Activated CD8-positive, alpha-beta memory T cell treated with anti-CD3 and anti-CD28 coated beads for 4 hours (primary cell): ENCODE results near the gene POLK.
A peak's percentile ranks its signal among the peaks of the same experiment; 100 is the strongest.
"Not testable (repeated sequence)": the region's sequence is repeated elsewhere in the genome, so short reads cannot be mapped to it uniquely, and the experiment has no call there.

Experiments used
- DNase-seq, 2 donors: peaks; one replicate each; pipeline ENCODE4 v3.0.0-alpha.2; 2020; ENCODE audit warnings: low read depth in 2 of 2

POLK gene

DNA sequence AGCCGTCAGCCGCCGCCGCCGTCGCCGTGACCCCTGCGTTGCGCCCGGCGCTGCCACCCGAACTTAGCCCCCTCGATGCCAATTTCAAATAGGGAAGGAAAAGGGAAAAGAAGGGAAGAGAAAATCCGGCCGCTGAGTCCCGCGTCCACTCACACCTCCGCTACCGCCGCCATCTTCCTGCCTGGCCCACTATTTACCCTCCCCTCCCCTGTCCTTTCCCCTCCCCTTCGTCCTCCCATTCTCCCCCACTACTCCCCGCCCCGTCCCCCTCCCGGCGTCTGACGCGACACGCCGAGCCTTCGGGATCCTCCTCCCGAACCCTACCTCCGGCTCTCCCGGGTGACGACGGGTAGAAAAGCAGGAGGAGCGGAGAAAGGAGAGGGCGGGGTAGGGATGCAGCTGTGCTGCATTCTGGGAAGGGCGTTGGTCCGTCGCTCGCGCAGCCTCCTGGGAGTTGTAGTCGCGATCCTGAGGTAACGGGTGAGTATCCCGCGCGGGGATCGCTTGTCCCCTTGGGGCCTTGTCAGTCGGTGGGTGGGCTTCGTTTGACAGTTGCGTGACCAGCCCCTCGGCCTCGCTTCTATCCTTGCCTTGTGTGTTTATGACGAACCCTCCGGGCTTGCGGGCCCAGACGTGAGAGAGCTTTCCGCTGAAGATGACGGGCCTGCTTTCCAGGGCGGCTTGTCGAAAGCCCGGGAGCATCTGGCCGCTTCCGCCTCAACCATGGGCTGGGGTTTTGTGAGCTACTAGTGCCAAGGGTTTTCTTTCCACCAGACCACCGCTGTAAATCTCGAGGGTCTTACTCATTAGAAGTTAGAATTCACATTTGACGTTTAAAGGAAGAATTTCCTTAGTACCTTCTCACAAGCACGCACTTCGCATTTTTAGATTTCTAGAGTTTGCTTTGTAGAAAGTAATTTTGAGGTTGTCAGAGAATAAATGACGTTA is at the start of gene POLK, which contains the start of gene CERT1:
TSS of gene POLK (plus strand) at position 457 of the 948 bp plus-strand sequence.
TSS of gene CERT1 (minus strand) at position 195 of the 948 bp plus-strand sequence. CDS start 422 bp downstream, outside the sequence.
- peak; percentile 86 to 92 for DNase-seq

DNA sequence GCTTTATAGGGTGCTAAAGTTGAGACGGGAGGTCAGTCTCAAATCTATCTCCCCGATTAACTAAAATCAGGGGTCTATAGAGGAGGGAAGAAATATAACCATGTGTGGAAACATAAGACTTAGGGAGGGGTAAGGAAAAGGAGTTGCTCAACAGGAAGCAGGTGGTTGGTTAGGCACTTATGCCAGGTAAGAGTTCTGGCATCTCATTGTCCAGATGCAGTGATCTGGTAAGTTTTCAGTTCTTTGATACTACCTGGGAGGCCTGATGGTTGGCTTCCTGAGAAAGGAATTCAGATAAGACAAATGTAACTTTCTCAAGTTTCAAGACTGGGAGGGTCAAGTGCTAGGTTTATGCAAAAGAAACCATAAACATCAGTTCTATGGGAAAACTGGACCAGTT is 48.0 kb upstream of the POLK start:
- DNase-seq, result no peak

DNA sequence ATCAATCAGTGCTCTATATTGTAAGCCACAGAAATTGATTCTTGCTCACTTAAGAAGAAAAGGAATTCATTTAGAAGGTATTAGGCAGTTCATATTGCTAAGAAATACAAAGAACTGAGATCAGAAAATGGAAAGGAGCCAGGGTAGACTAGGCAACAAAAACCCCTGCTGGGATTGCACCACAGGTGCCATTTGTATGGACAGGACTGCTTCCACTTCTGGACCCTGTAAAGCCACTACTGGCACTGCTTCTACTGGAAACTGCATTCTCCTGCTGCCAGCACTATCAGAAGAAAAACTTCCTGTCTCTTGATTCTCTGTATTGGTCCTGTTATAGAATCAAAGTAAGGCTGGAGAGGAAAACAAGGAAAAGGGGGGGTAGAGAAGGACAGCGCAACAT is 46.2 kb upstream of the POLK start:
- DNase-seq, result no peak

GRCh38 chr5:75466006-75466716 is 45.5 kb upstream of the POLK start:
- no peak for DNase-seq

- DNase-seq, result no peak
Measured at GRCh38 chr5:75468593-75468992, 43.1 kb upstream of the POLK start.

DNA sequence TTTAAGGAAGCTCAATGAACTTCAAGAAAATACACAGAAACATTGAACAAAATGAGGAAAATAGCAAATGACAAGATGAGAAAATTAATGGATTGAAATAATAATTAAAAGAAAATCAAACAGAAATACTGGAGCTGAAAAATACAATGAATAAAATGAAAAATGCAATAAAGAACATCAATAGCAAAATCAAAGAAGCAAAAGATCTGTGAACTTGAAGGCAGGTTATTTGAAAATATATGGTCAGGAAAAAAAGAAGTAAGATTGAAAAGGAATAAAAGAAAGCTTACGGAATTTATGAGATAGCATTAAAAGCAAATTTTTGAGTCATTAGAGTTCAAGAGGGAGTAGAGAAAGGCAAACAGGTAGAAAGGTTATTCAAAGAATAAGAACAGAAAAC is 42.7 kb upstream of the POLK start:
- DNase-seq, result no peak

GRCh38 chr5:75471193-75471592 is 40.5 kb upstream of the POLK start:
- no peak for DNase-seq

DNA sequence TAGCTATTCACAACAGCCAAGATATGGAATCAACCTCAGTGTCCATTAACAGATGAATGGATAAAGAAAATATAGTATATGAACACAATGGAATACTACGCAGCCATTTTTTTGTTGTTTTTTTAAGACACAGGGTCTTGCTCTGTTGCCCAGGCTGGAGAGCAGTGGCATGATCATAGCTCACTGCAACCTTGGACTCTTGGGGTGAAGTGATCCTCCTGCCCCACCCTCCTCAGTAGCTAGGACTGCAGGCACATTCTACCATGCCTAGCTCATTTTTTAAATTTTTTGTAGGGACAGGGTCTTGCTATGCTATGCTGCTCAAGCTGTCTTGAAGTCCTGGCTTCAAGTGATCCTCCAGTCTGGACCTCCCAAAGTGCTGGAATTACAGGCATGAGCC is 38.7 kb upstream of the POLK start:
- DNase-seq, result no peak

DNA sequence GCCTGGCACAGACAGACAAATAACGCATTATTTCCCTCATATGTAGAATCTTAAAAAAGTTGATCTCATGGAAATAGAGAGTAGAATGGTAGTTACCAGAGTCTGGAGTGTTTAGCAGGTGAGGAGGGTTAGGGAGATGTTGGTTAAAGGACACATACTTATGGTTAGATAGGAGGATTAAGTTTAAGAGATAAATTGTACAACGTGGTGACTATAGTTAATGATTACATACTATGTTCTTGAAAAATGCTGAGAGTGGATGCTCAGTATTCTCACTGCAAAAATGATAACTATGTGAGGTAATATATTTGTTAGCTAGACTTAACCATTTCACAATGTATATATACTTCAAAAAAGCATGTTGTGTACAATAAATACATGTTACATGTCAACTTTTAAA is 38.2 kb upstream of the POLK start:
- no peak for DNase-seq

GRCh38 chr5:75475364-75475763 is 36.3 kb upstream of the POLK start:
- no peak for DNase-seq

DNA sequence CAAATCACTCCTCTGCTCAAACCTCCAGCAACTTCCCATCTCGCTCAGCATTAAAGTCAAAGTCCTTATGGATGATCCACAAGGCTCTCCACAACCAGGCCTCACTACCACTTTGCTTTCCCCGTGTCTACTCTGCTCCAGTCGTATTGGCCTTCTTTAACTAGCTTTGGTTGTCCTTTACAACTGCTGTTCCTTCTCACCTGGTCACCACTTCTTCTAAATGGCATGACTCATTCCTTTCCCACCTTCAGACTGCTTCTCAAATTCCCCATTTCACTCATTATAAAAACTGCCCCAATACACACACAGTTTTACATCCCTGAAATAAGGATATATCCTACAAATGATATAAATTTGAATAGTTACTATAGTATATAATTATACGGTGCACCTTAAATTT is 30.7 kb upstream of the POLK start:
- no peak for DNase-seq

- no peak for DNase-seq
Measured at GRCh38 chr5:75482482-75482881, 29.2 kb upstream of the POLK start.

GRCh38 chr5:75484605-75485004 is 27.1 kb upstream of the POLK start:
- DNase-seq, result no peak

- not testable (repeated sequence) for DNase-seq
Measured at GRCh38 chr5:75489847-75490246, 21.8 kb upstream of the POLK start.

- no peak for DNase-seq
Measured at GRCh38 chr5:75491621-75492020, 20.1 kb upstream of the POLK start.

- no peak for DNase-seq
Measured at GRCh38 chr5:75496026-75496425, 15.7 kb upstream of the POLK start.

- no peak for DNase-seq
Measured at GRCh38 chr5:75498208-75498777, 13.4 kb upstream of the POLK start.

DNA sequence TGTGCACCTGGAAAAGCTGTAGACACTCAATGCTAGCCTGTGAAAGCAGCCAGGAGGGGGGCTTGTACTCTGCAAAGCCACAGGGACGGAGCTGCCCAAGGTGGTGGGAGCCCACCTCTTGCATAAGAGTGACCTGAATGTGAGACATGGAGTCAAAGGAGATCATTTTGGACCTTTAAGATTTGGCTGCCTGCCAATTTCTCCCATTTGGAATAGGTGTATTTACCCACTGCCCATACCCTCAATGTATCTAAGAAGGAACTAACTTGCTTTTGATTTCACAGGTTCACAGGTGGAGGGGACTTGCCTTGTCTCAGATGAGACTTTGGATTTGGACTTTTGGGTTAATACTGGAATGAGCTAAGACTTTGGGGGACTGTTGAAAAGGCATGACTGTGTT is 12.8 kb upstream of the POLK start:
- not testable (repeated sequence) for DNase-seq

DNA sequence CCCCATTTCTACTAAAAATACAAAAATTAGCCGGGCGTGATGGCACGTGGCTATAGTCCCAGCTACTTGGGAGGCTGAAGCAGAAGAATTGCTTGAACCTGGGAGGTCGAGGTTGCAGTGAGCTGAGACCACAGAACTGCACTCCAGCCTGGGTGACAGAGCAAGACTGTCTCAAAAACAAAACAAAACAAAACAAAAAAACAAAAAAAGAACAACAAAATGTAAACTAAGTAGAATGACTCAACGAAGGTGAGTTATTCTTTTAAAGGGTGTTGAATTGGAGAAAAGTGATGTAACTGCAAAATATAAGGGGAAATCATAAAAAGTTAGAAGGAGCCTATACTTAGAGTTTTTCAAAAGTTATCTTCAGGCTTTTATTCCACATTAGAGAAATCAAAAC is 6.6 kb upstream of the POLK start:
- DNase-seq, result not testable (repeated sequence)

- no peak for DNase-seq
Measured at GRCh38 chr5:75507841-75508240, 3.9 kb upstream of the POLK start.

GRCh38 chr5:75509546-75509945 is 2.1 kb upstream of the POLK start:
- DNase-seq, result no peak

DNA sequence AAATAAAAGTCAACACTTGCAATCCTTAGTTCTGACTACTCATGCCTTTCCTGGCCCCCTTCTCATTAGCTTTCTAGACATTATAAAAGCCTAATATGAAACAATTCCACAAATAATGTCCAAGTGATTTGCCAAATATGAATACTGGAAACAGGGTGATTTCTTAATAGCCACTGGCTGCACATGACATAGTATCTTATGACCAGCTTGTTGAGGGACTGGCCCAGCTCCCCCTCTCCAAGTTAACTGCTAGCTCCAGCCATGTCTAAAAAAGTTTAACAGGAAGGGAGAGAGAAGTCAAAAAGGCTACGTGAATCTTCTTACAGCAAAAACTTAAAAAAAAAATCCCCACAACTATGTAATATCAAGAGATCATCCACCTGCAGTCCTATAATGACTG is 1.7 kb upstream of the POLK start:
- DNase-seq, result no peak
